AG04449 (cell line): ENCODE data around the gene PTPRE.

ENCODE experiments used
- CTCF ChIA-PET: fragments of 350-600 bp; formaldehyde crosslinking; extraction: SDS; loops from one replicate; lab custom pipeline; 2021; ENCODE audit warnings: antibody characterized with exemption; lab: Yijun Ruan, JAX
- POLR2A ChIA-PET: fragments of 400-600, 350-600 bp; formaldehyde crosslinking; extraction: SDS; loops from one replicate; lab custom pipeline; 2020; ENCODE audit warnings: antibody characterized with exemption, inconsistent platforms; lab: Yijun Ruan, JAX
- DNase-seq: peaks from one replicate; pipeline ENCODE4 v3.0.0-alpha.2; 2010; ENCODE audit warnings: low read depth, low spot score
- H3K4me3 ChIP-seq: 2 replicates; pipeline ENCODE4 v1.5.1; 2011; ENCODE audit warnings: low read depth, mild to moderate bottlenecking, control low read depth, low read length
- CTCF ChIP-seq: IDR thresholded peaks from one replicate; pipeline ENCODE4 v1.5.1; 2011; ENCODE audit warnings: mild to moderate bottlenecking, moderate library complexity, low read length, control low read depth, inconsistent platforms; ENCODE audit not compliant: insufficient read depth; ENCODE audit errors: missing control alignments

Gene PTPRE

GRCh38 chr10:127875916-127876315 is 31.0 kb upstream of the PTPRE start:
- ChIA-PET CTCF (interaction anchor here (1.5 kb wide), 1 partner anchor 21 kb away, joined by 4 read pairs; no protein-coding TSS in a partner anchor), POLR2A (no interaction called here)
- H3K4me3 ChIP-seq = no peak overlapping the region
- TF ChIP-seq CTCF = no peak
- DNase-seq = no peak

- no peak for TF ChIP-seq CTCF
- ChIA-PET POLR2A (no interaction called here), CTCF (interaction anchor here (1.5 kb wide), 1 partner anchor 23 kb away, joined by 4 read pairs; no protein-coding TSS in a partner anchor)
- DNase-seq = no peak
- H3K4me3 ChIP-seq = no peak overlapping the region
Measured at GRCh38 chr10:127877116-127877515, 29.8 kb upstream of the PTPRE start.

- ChIA-PET POLR2A (no interaction called here), CTCF (no interaction called here)
- H3K4me3 ChIP-seq = no peak overlapping the region
- no peak for DNase-seq
- TF ChIP-seq CTCF = no peak
Measured at GRCh38 chr10:127877699-127878098, 29.2 kb upstream of the PTPRE start.

GRCh38 chr10:127878475-127879055 is 28.3 kb upstream of the PTPRE start:
- H3K4me3 ChIP-seq = no peak overlapping the region
- ChIA-PET CTCF (no interaction called here), POLR2A (no interaction called here)
- DNase-seq = no peak
- TF ChIP-seq CTCF = no peak

- ChIA-PET CTCF (no interaction called here), POLR2A (no interaction called here)
- no peak for TF ChIP-seq CTCF
- no peak for DNase-seq
- H3K4me3 ChIP-seq = no peak overlapping the region
Measured at GRCh38 chr10:127880557-127880956, 26.3 kb upstream of the PTPRE start.

GRCh38 chr10:127881262-127881661 is 25.6 kb upstream of the PTPRE start:
- TF ChIP-seq CTCF = no peak
- ChIA-PET CTCF (no interaction called here), POLR2A (no interaction called here)
- no peak for DNase-seq
- H3K4me3 ChIP-seq = no peak overlapping the region
